HepG2 (cell line): ENCODE data around the gene INPP1. TPM values are rescaled to one million over a fixed set of nuclear protein-coding genes. Genes with fewer than 3 reads are reported as not detected.
A peak's percentile ranks its signal among the peaks of the same experiment; 100 is the strongest.

Experiments
- ARNTL ChIP-seq: sonication (generic); formaldehyde crosslinking; IDR thresholded peaks from 2 replicates; pipeline ENCODE4 v1.4.0; 2020; ENCODE audit warnings: mild to moderate bottlenecking, missing genetic modification reagents
- EZH2 ChIP-seq: conservative IDR thresholded peaks from 2 replicates; pipeline ENCODE4 v1.6.1; 2012; ENCODE audit warnings: mild to moderate bottlenecking, low read depth, low read length, moderate library complexity
- FOXK1 ChIP-seq: sonication (generic); formaldehyde crosslinking; IDR thresholded peaks from 2 replicates; pipeline ENCODE4 v1.4.0; 2020; ENCODE audit warnings: low read depth, missing genetic modification reagents, borderline replicate concordance
- MBD4 ChIP-seq: IDR thresholded peaks from 2 replicates; pipeline ENCODE4 v1.6.1; 2012; ENCODE audit warnings: low read length, inconsistent platforms, borderline replicate concordance
- MEIS1 ChIP-seq: sonication (generic); formaldehyde crosslinking; IDR thresholded peaks from 2 replicates; pipeline ENCODE4 v1.9.0; 2021; ENCODE audit warnings: mild to moderate bottlenecking, missing genetic modification reagents, moderate library complexity, borderline replicate concordance
- MLLT10 ChIP-seq: sonication (generic); formaldehyde crosslinking; IDR thresholded peaks from 2 replicates; pipeline ENCODE4 v1.4.0; 2020; ENCODE audit warnings: missing genetic modification reagents
- RBFOX2 ChIP-seq: fragments of 200-400 bp; formaldehyde crosslinking; IDR thresholded peaks from 2 replicates; pipeline ENCODE4 v1.6.1; 2017; ENCODE audit warnings: low read depth, mild to moderate bottlenecking, low read length
- SNAPC2 ChIP-seq: sonication (generic); formaldehyde crosslinking; IDR thresholded peaks from 2 replicates; pipeline ENCODE4 v1.8.1; 2022; ENCODE audit warnings: mild to moderate bottlenecking, missing genetic modification reagents
- TBL1XR1 ChIP-seq: fragments of 150-350 bp; IDR thresholded peaks from 2 replicates; pipeline ENCODE4 v1.6.1; 2014; ENCODE audit warnings: borderline replicate concordance, low read length; ENCODE audit not compliant: partially characterized antibody
- XRCC5 ChIP-seq: fragments of 200-400 bp; formaldehyde crosslinking; optimal IDR thresholded peaks from 2 replicates; pipeline ENCODE3; 2017; ENCODE audit warnings: mild to moderate bottlenecking, low read length
- ZNF12 ChIP-seq: sonication (generic); formaldehyde crosslinking; IDR thresholded peaks from 2 replicates; pipeline ENCODE4 v1.5.0; 2020; ENCODE audit warnings: missing genetic modification reagents
- ZNF232 ChIP-seq: sonication (generic); formaldehyde crosslinking; IDR thresholded peaks from 2 replicates; pipeline ENCODE4 v1.4.0; 2020; ENCODE audit warnings: missing genetic modification reagents, borderline replicate concordance
- ZNF30 ChIP-seq: sonication (generic); formaldehyde crosslinking; IDR thresholded peaks from 2 replicates; pipeline ENCODE4 v1.5.0; 2020; ENCODE audit warnings: mild to moderate bottlenecking, missing genetic modification reagents
- ZNF496 ChIP-seq: sonication (generic); formaldehyde crosslinking; IDR thresholded peaks from 2 replicates; pipeline ENCODE4 v1.8.1; 2023; ENCODE audit warnings: mild to moderate bottlenecking, moderate library complexity, missing genetic modification reagents; ENCODE audit not compliant: insufficient replicate concordance
- ZNF547 ChIP-seq: sonication (generic); formaldehyde crosslinking; IDR thresholded peaks from 2 replicates; pipeline ENCODE4 v1.5.1; 2020; ENCODE audit warnings: mild to moderate bottlenecking, missing genetic modification reagents
- ZNF768 ChIP-seq: sonication (generic); formaldehyde crosslinking; IDR thresholded peaks from 2 replicates; pipeline ENCODE4 v1.4.0; 2020; ENCODE audit warnings: missing genetic modification reagents
- ZNF878 ChIP-seq: sonication (generic); formaldehyde crosslinking; IDR thresholded peaks from 2 replicates; pipeline ENCODE4 v1.8.1; 2023; ENCODE audit warnings: mild to moderate bottlenecking, missing genetic modification reagents, moderate library complexity
- polyA plus RNA-seq, 8 experiments: library from polyadenylated mRNA; depleted of rRNA in 3 of 8; stranded (reverse) in 7 of 8; unstranded in 1 of 8; fragments of >200 nt; fragmentation: Illumina TruSeq in 4 of 8; extraction: Trizol in 4 of 8; gene quantifications; 2 replicates each; pipeline versions ENCODE4 v1.2.1 to v1.2.3, GENCODE V29; 2011 to 2016; ENCODE audit warnings: low read depth in 4 of 8, missing spikeins in 1 of 8, mixed read lengths in 1 of 8; ENCODE audit not compliant: insufficient read depth in 1 of 8
- total RNA-seq, 5 experiments: library from RNA; depleted of rRNA; stranded (reverse); fragments of >200 nt; fragmentation: Illumina TruSeq; extraction: Trizol; gene quantifications; 2 replicates each; pipeline ENCODE4 v1.2.3, GENCODE V29; 2016; ENCODE audit warnings: low read depth in 1 of 5
- TF ChIP-seq, protein P1 (sequence below): sonication (generic); formaldehyde crosslinking; IDR thresholded peaks from 2 replicates; pipeline ENCODE4 v1.9.0; 2021; ENCODE audit warnings: missing genetic modification reagents, borderline replicate concordance
- TF ChIP-seq, protein P2 (sequence below): sonication (generic); formaldehyde crosslinking; IDR thresholded peaks from 2 replicates; pipeline ENCODE4 v1.4.0; 2020; ENCODE audit warnings: missing genetic modification reagents, low read depth, mild to moderate bottlenecking, borderline replicate concordance
- TF ChIP-seq, protein P3 (sequence below): sonication (generic); formaldehyde crosslinking; conservative IDR thresholded peaks from 2 replicates; pipeline ENCODE4 v1.8.0; 2022; ENCODE audit warnings: mild to moderate bottlenecking, moderate library complexity, missing genetic modification reagents
- TF ChIP-seq, protein P4 (sequence below): sonication (generic); formaldehyde crosslinking; IDR thresholded peaks from 2 replicates; pipeline ENCODE4 v1.4.0; 2020; ENCODE audit warnings: mild to moderate bottlenecking, missing genetic modification reagents

INPP1 gene
- total and polyA plus RNA-seq, 2 of the 13 experiments (the other 11 are each of a cell fraction or from before 2014, with no cell fraction given): 10.0 to 13.3 TPM

GRCh38 chr2:190334479-190335224 lies 8.7 kb upstream of the INPP1 start (continued):
- TF ChIP-seq MBD4: no peak
- no peak for TF ChIP-seq MEIS1 (CRISPR knock-in tag)
- TF ChIP-seq ARNTL: 0 out of 2 replicates have a peak, but pooled peaks have one; percentile 46
- TF ChIP-seq RBFOX2: peak; percentile 80
- TF ChIP-seq XRCC5: no peak
- TF ChIP-seq, protein P1, sequence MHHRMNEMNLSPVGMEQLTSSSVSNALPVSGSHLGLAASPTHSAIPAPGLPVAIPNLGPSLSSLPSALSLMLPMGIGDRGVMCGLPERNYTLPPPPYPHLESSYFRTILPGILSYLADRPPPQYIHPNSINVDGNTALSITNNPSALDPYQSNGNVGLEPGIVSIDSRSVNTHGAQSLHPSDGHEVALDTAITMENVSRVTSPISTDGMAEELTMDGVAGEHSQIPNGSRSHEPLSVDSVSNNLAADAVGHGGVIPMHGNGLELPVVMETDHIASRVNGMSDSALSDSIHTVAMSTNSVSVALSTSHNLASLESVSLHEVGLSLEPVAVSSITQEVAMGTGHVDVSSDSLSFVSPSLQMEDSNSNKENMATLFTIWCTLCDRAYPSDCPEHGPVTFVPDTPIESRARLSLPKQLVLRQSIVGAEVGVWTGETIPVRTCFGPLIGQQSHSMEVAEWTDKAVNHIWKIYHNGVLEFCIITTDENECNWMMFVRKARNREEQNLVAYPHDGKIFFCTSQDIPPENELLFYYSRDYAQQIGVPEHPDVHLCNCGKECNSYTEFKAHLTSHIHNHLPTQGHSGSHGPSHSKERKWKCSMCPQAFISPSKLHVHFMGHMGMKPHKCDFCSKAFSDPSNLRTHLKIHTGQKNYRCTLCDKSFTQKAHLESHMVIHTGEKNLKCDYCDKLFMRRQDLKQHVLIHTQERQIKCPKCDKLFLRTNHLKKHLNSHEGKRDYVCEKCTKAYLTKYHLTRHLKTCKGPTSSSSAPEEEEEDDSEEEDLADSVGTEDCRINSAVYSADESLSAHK (CRISPR knock-in tag): no peak
- no peak for TF ChIP-seq ZNF12
- TF ChIP-seq SNAPC2 (CRISPR knock-in tag): 0 out of 2 replicates have a peak, but pooled peaks have one; percentile 42
- TF ChIP-seq ZNF878 (CRISPR knock-in tag): peak; percentile 19; the same call in 1 of the 2 replicates
- TF ChIP-seq, protein P2, sequence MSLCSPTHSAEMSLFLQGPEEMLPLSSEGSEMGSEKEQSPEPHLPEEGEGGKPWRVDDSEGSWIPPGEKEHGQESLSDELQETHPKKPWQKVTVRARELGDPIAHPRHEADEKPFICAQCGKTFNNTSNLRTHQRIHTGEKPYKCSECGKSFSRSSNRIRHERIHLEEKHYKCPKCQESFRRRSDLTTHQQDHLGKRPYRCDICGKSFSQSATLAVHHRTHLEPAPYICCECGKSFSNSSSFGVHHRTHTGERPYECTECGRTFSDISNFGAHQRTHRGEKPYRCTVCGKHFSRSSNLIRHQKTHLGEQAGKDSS: 0 out of 2 replicates have a peak, but pooled peaks have one; percentile 26
- TF ChIP-seq, protein P3, sequence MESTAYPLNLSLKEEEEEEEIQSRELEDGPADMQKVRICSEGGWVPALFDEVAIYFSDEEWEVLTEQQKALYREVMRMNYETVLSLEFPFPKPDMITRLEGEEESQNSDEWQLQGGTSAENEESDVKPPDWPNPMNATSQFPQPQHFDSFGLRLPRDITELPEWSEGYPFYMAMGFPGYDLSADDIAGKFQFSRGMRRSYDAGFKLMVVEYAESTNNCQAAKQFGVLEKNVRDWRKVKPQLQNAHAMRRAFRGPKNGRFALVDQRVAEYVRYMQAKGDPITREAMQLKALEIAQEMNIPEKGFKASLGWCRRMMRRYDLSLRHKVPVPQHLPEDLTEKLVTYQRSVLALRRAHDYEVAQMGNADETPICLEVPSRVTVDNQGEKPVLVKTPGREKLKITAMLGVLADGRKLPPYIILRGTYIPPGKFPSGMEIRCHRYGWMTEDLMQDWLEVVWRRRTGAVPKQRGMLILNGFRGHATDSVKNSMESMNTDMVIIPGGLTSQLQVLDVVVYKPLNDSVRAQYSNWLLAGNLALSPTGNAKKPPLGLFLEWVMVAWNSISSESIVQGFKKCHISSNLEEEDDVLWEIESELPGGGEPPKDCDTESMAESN (CRISPR knock-in tag): 0 out of 2 replicates have a peak, but pooled peaks have one; percentile 37
- TF ChIP-seq FOXK1 (CRISPR knock-in tag): peak; percentile 81
- no peak for TF ChIP-seq ZNF768
- no peak for TF ChIP-seq ZNF232 (CRISPR knock-in tag)
- no peak for TF ChIP-seq ZNF496 (CRISPR knock-in tag)
- no peak for TF ChIP-seq MLLT10
- TF ChIP-seq EZH2: no peak
- no peak for TF ChIP-seq ZNF547
- TF ChIP-seq TBL1XR1: no peak
- TF ChIP-seq, protein P4, sequence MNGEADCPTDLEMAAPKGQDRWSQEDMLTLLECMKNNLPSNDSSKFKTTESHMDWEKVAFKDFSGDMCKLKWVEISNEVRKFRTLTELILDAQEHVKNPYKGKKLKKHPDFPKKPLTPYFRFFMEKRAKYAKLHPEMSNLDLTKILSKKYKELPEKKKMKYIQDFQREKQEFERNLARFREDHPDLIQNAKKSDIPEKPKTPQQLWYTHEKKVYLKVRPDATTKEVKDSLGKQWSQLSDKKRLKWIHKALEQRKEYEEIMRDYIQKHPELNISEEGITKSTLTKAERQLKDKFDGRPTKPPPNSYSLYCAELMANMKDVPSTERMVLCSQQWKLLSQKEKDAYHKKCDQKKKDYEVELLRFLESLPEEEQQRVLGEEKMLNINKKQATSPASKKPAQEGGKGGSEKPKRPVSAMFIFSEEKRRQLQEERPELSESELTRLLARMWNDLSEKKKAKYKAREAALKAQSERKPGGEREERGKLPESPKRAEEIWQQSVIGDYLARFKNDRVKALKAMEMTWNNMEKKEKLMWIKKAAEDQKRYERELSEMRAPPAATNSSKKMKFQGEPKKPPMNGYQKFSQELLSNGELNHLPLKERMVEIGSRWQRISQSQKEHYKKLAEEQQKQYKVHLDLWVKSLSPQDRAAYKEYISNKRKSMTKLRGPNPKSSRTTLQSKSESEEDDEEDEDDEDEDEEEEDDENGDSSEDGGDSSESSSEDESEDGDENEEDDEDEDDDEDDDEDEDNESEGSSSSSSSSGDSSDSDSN (CRISPR knock-in tag): no peak
- TF ChIP-seq ZNF30 (CRISPR knock-in tag): no peak
